GM18870 (cell line): ENCODE measurements around the gene RNASE8.
"Not testable (repeated sequence)": the region's sequence is repeated elsewhere in the genome, so short reads cannot be mapped to it uniquely, and the experiment has no call there.

Experiments used
- ATAC-seq: cut with Tn5 transposase; IDR thresholded peaks from one replicate; pipeline ENCODE4 v1.9.1; 2021; ENCODE audit warnings: moderate library complexity; ENCODE audit not compliant: unreplicated experiment

Gene RNASE8

DNA sequence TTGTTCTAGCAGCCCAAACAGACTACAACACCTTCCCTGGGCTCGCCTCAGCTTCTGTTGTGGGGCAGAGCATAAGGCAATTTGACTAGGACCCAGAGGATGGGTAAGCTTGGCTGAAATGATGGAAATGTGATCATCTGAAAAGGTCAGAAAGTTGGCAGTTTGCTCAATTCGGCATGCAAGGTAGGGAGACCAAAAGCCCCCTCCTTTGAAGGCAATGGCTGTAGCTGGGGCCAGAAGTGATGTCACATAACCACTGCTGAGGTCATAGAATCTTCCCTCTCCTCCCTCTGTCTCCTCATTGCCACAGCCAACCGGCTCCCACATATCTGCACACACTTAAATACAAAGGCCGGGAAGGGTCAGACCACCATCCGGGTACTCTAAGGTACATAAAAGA, 27.7 kb upstream of the RNASE8 start, which contains the start of gene TPPP2:
TSS of gene TPPP2 (plus strand) at position 301 of the 400 bp plus-strand sequence. CDS start 365 bp downstream, outside the sequence.
- ATAC-seq: no peak

DNA sequence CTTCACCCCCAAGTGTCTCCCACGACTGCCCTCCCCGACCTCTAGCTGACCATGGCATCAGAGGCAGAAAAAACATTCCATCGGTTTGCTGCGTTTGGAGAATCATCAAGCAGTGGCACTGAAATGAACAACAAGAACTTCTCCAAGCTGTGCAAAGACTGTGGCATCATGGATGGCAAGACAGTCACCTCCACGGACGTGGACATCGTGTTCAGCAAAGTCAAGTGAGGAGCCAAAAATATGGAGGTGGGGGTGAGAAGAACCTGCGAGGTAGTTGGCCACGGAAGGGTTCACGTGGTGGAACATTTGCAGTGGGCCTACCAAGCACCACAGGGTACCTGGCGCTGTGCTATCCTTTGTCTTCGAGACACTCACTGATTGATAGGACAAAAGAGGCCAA, 27.1 kb upstream of the RNASE8 start:
- ATAC-seq: no peak

DNA sequence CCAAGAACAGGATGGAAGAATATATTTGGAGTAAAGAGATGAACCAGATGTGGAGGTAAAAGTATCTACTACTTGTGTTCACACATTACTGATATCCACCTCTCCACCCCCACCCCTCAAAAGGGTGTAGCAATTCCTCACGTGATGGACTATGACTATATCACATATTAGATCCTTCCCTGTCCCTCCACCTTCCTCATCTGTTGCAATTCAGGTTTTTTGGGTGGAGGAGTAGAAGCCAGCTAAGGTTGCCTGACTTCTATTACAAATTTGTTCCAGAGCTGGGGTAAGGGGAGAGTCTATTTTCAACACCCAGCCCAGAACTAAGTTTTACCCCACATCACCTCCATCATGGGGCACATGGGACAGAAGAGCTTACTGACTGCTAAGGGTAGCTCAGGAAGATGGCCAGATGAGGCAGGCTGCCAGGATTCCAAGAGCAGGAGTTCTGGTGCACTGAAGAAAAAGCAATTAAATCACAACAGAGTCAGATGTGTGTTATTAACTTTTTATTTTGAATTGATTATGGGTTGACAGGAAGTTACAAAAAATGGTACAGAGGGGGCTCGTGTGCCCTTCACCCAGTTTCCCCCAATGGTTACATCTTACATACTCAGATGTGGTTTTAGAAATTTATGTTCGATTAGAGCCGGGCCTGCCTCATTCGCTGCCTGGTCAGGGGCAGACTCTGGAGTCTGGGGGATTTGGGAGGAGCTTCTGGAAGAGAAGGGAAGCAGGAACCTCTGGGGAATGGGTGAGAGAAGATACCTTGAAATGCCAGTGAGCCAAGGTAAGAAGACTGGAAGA, 25.1 kb upstream of the RNASE8 start:
- ATAC-seq: no peak

DNA sequence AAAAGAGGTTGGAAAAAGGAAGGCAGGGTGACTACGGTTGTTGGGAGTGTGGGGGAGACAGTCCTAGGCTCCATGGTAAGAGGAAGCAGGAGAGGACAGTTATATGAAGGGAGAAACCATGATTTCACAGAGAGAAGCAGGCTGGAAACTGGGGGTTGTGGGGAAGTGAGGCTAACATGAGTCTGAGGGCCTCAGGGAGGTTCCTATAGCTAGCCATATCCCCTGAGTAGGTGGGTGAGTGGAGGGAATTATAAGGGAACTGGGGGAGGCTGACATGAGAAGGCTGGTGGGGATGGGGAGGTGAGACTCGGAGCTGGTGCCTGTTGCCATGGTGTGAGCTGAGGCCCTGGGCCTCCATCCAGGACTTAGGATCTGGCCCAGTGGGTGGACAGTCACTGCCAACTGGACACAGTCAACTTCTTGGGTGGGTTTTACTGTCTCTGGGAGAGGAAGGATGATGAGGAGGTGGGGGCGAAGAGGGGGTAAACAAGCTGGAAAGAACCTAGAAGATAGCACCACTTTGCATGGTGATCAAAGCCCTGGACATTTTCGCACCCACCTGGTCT, 24.4 kb upstream of the RNASE8 start:
- no peak for ATAC-seq

DNA sequence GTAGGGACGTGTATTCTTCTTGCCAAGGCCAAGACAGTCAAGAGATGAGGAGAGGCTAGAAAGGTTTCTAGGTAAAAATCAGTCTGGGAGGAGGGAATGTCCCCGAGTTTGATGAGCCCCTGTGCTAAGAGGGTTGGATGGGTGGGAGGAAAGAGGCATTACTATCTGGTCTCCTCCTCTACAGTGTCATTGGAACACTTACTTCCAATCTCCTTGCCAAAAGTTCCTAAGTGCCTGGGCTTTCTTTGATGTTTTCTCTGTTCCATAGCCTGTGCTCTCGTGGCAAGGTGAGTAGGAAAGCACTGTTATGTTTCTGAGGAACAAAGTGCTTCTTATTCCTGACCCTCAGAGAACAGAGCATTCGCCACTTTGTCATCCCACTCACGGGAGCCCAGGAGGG, 22.9 kb upstream of the RNASE8 start, which contains the start of gene RNASE13:
TSS of gene RNASE13 (minus strand) at position 101 of the 400 bp plus-strand sequence. CDS start 519 bp downstream, outside the sequence.
- no peak for ATAC-seq

DNA sequence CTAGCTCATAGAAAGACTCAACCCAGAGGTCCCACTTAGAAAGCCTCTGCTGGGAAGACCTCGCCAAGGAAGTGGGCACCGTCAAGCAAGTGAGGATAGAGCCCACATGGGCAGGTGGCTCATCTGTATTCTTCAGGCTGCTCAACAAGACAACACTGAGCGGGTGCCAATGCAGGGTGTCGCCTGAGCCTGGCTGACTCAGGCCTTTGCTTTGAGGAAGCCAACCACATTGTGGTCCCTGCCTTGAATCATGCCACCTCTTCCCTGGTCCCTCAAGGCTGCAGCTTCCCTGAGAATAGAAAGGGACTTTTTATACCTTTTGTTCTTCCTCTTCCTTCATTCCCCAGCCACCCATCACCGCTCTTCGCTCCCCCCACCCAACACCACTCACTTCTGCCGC, 20.9 kb upstream of the RNASE8 start:
- no peak for ATAC-seq

DNA sequence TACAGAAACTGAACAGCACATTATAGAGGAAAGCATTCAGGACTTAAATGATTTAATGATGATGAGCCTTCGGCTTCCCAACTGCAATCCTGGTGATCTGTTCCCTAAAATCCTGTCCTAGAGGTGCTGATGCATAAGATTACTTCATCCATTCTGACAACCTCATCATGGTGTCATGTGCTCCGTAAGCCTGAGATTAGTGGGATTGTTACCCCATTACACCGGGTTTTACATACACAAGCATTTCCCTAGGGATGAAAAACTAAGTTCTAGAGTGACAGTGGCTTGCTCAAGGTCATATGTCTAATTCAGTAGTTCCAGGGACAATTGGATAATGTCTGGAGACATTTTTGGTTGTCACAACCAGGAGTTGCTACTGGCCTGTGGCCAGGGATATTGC, 20.5 kb upstream of the RNASE8 start:
- no peak for ATAC-seq

DNA sequence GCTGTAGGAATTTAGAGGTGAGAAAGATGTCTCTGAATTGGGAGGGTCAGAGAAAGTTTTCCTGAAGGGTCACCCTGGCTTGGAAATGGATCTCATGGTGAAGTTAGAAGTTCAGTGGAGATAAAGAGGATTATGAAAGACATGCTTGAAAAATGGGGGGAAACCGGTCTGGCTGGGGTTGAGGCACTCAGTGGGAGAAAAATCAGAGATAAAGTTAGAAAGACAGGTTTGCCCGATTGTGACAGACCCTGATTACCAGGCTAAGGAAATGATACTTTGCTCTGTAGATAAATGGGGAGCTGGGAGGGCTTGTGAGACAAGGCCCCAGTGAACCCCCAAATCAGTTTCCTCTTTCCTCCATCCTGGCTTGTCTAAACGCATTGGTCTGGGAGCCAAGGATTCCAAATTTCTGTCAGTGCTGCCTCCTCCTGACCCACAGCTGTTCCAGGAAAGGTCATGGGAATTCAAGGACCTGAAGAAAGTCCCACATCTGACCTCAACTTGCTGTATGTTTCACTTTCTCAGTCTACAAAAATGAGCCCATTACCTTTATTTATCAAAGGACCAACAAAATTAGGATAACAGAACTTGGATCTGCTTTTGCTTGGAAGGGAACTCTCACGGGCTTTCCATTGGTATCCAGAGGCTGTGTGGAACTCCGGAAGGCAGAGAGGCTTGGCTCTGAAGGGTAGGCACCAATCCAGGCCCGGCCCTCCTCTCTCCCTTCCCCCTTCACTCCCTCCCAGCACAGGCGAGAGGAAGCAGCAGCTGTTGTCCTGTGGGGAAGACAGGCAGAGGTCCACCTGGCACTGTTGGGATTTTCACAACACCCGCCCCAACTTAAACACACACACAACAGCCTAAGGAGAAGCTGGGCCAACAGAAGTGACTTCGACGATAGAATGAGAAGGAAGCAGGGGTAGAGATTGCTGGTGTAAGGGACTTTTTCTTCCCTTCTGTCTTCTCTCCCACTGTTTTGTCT, 18.9 kb upstream of the RNASE8 start:
- ATAC-seq: no peak

DNA sequence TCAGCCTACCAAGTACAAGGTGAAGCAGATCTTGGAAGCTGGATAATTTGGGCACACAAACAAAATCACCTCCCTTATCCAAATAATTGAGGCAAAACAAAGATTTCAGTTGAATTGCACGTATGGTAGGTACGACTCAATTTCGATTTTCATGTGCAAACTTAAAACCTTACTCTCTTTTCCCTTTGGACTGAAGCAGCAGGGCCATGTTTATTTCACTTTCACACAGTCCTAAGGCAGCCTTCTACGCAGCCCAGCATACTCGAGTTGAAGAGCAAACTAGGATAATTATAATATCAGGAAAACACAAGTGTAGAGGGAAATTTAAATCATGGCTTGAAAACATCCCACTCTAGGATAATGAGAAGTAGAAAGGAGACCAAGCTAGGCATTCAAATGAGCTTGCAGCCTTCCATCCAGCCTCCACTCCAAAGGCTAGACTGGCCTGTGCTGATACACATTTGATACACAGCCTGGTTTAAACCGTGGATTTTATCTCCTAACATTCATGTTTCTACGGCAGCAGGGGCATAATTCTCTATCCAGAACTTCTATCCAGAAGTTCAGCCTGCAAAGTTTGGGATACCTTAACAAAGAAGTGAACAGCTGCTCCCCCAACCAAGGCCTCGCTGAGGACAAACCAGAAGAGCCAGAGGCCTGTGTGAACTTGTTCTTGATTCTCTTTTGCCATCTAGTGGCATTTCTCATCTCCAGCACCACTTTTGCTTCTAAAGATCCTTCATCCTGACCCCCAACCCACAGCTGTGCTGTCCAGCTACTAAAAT, 17.8 kb upstream of the RNASE8 start:
- peak; percentile 55 for ATAC-seq

DNA sequence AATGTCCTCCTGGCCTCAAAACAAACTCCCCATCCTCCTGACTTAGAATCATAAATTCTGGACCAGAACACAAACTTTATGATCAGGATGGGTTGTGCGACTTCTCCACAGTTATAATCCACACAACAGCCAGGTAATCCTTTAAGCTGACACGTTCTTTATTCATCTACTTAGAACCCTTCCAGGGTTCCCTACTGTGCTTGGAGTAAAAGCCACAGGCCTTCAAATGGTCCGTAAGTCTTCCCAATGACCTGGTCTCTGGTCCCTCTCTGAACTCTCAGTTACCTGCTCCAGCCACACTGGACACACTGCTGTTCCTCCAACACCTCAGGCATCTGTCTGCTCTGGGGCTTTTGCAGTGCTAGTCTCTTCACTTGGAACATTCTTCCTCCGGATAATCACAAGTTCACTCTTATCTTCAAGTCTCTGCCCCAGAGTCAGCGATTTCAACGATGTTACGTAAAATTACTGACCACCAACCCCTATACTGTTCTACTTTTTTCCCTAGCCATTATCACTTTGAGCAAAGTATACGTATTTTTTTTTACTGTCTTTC, 17.2 kb upstream of the RNASE8 start:
- no peak for ATAC-seq

DNA sequence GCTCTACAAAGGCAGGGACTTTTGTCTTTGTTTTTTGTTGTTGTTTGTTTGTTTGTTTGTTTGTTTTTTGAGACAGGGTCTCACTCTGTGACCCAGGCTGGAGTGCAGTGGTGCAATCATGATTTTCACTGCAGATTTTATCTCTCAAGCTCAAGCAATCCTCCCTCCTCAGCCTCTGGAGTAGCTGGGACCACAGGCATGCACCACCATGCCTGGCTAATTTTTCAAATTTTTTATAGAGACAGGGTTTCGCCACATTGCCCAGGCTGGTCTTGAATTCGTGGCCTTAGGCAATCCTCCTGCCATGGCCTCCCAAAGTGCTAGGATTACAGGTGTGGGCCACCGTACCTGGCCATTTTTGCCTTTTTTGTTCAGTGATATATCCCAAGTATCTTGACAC, 16.7 kb upstream of the RNASE8 start:
- ATAC-seq: not testable (repeated sequence)

DNA sequence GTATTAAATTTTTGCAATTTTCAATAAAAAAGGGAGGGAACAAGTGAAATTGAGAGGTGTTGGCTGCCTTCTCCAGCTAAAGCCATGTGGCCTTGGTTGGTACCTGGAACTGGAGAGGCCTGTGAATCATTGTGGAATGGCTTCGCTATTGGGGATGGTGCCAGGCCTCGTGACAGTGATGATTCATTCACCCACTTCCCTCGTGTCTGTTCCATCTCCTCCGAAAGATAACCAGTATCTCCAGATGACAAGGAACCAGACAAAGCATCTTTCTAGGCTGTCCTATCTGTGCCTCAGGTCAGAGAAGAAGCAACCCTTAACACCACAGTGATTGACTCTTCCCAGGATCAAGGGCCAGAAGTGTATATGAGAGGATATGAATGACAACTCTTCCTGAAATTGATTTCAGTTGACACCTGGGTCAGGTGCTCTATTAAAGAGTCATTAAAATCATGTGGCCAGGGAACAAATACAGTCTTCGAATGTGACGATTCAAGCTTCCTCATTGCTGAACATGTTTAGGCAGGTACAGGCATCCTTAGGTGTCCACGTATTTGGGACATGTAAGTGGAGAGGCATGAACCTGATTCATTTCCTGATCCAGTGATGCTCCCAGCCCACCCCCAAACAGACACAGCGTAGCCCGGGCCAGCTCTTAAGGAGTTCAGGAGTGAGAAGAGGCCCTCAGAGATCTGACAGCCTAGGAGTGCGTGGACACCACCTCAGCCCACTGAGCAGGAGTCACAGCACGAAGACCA, 15.8 kb upstream of the RNASE8 start, which contains the start of gene RNASE7:
TSS of gene RNASE7 (plus strand) at position 687 of the 758 bp plus-strand sequence. CDS start 631 bp downstream, outside the sequence.
- ATAC-seq: no peak

DNA sequence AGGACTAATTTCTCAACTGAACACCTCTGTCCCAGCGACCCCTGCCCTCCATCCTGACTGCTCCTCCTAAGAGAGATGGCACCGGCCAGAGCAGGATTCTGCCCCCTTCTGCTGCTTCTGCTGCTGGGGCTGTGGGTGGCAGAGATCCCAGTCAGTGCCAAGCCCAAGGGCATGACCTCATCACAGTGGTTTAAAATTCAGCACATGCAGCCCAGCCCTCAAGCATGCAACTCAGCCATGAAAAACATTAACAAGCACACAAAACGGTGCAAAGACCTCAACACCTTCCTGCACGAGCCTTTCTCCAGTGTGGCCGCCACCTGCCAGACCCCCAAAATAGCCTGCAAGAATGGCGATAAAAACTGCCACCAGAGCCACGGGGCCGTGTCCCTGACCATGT, 14.7 kb upstream of the RNASE8 start:
- no peak for ATAC-seq

DNA sequence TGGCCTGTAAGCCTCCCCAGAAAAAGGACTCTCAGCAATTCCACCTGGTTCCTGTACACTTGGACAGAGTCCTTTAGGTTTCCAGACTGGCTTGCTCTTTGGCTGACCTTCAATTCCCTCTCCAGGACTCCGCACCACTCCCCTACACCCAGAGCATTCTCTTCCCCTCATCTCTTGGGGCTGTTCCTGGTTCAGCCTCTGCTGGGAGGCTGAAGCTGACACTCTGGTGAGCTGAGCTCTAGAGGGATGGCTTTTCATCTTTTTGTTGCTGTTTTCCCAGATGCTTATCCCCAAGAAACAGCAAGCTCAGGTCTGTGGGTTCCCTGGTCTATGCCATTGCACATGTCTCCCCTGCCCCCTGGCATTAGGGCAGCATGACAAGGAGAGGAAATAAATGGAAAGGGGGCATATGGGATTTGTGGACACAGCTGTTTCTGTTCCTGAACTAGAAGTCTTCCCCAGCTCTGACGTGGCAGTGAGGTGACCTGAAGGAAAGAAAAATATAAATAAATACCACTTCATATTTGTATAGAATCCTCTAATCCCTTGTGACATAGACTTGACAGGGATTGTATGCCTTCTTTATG, 14.1 kb upstream of the RNASE8 start:
- no peak for ATAC-seq

DNA sequence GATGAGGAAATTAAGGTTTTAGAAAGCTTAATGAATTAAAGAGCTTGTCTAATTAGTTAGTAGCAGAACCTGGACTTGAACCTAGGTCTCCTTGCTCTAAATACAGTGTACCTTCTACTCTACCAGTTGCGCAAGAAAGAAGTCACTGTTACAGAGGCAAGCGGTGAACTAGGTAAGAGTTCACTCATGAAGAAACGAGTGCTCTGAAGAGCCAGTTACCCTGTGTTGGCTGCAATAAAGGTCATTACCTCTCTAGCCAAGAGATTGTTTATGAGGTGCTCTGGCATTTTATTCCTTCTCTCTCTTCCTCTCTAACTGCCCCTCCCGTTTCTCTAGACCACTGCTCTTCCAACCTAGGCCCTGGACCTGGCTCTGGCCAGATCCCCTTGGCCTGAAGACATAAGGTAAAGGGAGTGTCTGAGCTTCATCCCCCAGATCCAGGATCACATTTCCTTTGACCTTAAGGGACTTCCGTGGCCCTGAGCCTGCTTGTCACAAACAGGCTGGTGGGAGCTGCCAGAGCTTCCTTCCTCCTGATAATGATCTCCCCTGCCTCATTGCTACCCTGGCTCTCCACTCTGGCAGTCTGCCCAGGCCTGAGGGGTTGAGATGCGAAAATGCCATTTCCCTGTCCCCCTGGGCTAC, 13.5 kb upstream of the RNASE8 start:
- no peak for ATAC-seq

DNA sequence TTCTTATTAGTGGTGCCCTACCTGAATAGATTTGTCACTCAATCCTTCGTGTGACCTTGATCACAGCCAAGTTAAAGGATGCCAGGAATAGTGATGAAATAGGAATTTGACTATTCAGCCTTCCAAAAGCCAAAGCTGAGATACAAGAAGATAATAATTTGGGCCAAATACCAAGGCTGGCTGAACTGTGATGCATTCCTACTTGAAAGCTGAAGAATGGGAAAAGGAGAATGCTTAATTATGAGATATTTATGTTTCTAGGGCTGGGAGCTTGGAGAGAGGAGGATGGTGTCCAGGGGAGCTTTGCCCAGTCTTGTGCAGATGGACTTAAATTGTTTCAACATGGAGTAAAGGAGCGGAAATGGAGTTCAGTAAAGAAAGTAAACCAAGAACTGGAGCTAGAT, 10.2 kb upstream of the RNASE8 start:
- no peak for ATAC-seq

DNA sequence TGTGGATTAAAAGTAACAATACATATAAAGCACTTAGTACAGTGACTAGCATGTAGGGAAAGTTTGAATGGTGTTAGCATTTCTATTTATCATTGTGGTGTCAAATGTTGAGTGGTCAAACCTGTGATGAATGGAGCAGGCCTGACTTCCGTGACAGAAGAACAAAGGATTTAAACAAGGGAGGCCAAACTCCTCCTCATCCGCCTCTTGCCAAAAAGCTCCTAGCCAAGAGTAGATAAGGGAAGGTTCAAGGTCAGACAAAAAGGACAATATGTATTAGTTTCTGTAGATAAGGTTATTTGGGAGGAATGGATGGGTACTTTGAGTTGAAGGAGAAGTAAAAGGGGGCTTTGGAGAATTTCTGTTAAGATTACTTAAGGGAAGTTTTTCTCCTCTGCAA, 9.0 kb upstream of the RNASE8 start:
- ATAC-seq: no peak

DNA sequence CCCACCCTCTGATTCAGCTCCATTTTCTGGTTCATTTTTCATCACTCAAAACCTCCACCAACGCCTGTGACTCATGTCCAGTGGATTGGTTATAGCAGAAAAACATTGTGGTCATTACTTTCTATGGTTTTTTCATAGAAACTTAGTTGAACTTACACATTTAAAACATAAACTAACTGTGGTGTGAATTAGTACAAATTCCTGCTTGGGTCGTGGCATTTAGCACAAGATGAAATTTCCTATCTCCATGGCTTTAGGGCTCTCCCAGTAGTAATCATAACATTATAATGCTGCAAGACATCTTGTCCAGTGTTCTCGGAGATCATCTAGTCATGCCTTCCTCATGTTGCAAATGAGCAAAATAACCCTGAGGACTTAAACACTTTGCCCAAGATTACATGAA, 8.3 kb upstream of the RNASE8 start:
- no peak for ATAC-seq
